Measurements from ENCODE around the gene MIDN.
"Not testable (repeated sequence)": the region's sequence is repeated elsewhere in the genome, so short reads cannot be mapped to it uniquely, and the experiment has no call there.

Gene MIDN

DNA sequence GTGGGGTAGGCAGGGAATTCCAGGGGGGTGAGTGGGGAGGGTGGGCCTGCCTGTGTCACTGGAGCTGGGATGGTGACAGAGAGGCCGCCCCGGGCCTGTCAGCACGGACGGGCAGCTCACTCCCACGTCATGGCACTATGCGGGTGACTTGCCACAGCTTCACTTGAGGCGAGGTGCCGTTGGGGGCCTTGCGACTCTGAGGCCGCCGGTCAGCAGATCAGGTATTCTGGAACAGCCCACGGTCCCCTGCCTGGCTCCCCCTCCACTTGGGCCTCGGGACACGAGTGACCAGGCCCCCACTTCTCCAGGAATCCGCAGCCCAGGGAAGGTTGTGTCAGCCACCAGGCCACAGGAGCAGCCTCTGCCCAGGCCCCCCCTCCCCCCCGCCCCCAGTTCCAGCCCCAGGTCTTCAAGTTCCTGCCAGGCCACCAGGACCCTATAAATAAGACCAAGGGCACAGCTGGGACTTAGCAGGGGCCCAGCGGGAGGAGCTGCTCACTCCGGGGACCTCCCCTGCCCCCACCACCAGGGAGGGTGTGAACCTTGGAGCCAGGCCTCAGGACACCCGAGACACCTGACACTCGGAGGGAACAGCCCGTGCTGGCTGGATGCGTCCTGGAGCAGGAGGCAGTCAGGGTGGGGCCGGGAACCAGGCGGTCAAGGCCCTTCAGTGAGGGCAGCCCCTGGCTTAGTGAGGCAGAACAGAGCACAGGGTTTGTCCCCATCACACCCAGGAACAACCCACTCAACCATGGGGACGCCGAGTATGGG, 2.7 kb upstream of the MIDN start:
- TF ChIP-seq, protein P1, sequence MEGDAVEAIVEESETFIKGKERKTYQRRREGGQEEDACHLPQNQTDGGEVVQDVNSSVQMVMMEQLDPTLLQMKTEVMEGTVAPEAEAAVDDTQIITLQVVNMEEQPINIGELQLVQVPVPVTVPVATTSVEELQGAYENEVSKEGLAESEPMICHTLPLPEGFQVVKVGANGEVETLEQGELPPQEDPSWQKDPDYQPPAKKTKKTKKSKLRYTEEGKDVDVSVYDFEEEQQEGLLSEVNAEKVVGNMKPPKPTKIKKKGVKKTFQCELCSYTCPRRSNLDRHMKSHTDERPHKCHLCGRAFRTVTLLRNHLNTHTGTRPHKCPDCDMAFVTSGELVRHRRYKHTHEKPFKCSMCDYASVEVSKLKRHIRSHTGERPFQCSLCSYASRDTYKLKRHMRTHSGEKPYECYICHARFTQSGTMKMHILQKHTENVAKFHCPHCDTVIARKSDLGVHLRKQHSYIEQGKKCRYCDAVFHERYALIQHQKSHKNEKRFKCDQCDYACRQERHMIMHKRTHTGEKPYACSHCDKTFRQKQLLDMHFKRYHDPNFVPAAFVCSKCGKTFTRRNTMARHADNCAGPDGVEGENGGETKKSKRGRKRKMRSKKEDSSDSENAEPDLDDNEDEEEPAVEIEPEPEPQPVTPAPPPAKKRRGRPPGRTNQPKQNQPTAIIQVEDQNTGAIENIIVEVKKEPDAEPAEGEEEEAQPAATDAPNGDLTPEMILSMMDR (IDR thresholded peaks at IDR 0.05; ENCODE audit: extremely low read depth, insufficient read depth, missing control alignments): no peak
- DNase-seq (ENCODE audit: low spot score): no peak
- in situ Hi-C loops (cut with MboI; ENCODE audit: low pct_unique_long_range_greater_than_20kb, low sequenced_read_pairs, unreplicated experiment): no loop called here

DNA sequence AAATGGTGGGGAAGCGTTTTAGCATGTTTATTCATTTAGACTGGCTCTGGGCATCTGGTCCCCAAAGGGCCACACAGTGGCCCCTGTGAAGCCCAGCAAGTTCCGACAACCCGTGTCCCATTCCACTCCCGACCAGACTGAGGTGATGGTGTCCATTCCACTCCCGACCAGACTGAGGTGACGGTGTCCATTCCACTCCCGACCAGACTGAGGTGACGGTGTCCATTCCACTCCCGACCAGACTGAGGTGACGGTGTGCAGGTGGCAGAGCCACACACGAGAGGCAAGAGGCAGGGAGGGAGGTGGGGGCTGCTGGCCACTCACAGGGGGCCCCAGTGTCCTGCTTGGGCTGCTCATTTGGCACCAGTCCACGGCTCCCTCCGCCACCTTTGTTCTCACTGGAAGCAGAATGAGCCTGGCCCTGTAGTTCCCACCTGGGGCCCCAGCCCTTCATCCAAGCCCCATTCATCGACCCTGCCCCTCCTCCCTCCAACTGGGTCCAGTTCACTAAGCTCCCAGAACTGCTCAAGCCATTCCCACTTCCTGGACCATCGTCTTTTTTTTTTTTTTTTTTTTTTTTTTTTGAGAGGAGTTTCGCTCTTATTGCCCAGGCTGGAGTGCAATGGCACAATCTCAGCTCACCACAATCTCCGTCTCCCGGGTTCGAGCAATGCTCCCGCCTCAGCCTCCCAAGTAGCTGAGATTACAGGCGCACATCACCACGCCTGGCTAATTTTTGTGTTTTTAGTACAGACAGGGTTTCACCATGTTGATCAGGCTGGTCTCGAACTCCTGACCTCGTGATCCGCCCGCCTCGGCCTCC, 1.9 kb upstream of the MIDN start:
- DNase-seq (ENCODE audit: low spot score); in situ Hi-C loops (cut with MboI; ENCODE audit: low pct_unique_long_range_greater_than_20kb, low sequenced_read_pairs, unreplicated experiment): not testable (repeated sequence)

DNA sequence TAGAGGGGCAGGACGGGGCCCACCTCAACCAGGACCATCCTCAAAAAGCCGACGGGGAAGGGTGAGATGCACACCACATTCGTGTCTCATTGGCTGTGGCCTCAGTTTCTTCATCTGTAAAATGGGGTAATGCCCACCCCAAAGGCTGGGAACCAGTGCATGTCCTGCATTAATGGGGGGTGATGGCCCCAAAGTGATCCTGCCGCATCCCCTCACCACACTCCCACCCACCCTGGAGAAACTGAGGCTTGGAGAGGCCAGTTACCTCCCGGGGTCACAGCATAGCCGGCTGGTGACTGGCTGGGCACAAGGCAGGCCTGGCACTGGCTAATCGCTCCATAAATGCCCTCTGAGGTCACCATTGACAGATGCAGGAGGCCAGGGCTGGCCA, 640 bp upstream of the MIDN start:
- in situ Hi-C loops (cut with MboI; ENCODE audit: low pct_unique_long_range_greater_than_20kb, low sequenced_read_pairs, unreplicated experiment): no loop called here
- TF ChIP-seq, protein P1 (IDR thresholded peaks at IDR 0.05; ENCODE audit: extremely low read depth, insufficient read depth, missing control alignments): no peak
- DNase-seq (ENCODE audit: low spot score): no peak

DNA sequence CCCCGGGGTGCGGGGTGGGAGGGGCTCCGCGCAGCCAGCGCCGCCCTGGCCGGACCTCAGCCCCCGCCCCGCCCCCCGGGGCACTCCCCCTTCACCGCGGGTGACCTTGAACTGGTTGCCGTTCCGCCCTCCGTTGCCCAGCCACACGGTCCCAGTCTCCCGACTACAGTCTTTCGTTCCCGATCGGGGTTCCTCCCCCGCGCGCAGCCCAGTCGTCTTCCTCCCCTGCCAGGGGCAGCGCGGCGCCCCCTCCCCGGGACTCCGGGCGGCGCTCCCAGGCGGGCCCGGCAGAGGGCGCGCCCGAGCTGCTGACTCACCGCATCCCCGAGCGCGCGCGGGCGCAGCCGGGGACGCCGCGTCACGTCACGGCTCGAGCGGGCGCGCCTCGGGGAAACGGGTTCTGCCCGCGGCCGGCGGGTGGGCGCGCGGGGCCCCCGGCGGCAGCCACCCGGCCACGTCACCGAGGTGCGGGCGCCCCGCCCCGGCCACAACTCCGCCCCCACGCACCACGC, 459 bp downstream of the MIDN start:
- peak; percentile 87 for DNase-seq (ENCODE audit: low spot score)
- TF ChIP-seq, protein P1 (IDR thresholded peaks at IDR 0.05; ENCODE audit: extremely low read depth, insufficient read depth, missing control alignments): peak; percentile 89
- in situ Hi-C loops (cut with MboI; ENCODE audit: low pct_unique_long_range_greater_than_20kb, low sequenced_read_pairs, unreplicated experiment): no loop called here

DNA sequence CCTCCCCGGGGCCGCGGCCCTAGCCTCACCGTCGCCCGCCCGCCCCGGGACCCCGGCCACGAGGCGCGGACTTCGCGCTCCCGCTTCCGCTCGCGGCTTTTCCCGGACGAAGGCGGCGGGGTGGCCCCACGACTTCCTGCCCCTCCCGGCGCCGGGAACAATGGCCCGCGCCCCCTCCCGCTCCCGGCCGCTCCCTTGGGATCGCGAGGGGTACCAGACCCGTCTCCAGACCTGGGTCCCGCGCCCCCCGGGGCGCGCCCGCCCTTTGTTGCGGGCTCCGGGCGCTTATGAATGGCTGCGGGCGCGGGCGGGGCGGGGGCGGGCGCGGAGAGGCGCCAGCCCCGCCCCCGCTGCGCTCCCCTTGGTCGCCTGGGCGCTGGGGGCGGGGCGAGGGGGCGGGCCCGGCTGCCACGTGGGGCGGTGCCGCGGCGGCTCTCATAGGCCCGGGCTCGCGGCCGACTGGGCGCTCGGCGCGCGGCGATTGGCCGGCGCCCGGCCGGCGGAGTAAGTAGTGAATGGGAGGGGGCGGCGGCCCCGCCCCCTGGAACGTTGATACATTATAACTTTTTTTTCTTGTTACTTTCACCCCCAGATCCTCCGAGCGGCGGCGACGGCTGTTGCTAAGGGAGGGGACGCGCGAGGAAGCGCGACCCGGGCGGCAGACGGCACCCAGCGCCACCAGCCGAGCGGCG, 1.1 kb downstream of the MIDN start:
- TF ChIP-seq, protein P1 (IDR thresholded peaks at IDR 0.05; ENCODE audit: extremely low read depth, insufficient read depth, missing control alignments): no peak
- in situ Hi-C loops (cut with MboI; ENCODE audit: low pct_unique_long_range_greater_than_20kb, low sequenced_read_pairs, unreplicated experiment): no loop called here
- DNase-seq (ENCODE audit: low spot score): peak; percentile 99

DNA sequence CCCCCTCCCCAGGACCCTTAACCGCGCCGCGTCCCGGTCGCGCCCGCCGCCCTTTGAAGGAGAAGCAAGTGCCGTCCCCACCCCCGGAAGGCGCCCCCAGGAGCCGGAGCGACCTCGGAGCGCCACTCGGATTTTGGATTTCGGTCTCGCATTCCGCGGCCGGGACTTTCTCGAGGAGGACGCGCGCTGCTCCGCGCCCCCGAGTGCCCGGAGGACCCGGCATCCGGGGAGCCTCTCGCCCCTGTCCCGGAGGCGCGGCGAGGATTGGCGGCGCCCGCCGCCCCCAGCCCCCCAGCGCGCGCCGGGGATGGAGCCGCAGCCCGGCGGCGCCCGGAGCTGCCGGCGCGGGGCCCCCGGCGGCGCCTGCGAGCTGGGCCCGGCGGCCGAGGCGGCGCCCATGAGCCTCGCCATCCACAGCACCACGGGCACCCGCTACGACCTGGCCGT, 1.6 kb downstream of the MIDN start:
- TF ChIP-seq, protein P1 (IDR thresholded peaks at IDR 0.05; ENCODE audit: extremely low read depth, insufficient read depth, missing control alignments): no peak
- in situ Hi-C loops (cut with MboI; ENCODE audit: low pct_unique_long_range_greater_than_20kb, low sequenced_read_pairs, unreplicated experiment): no loop called here
- no peak for DNase-seq (ENCODE audit: low spot score)
